GM19324 (cell line): ENCODE results near the gene DEGS2.

Source experiments
- ATAC-seq: cut with Tn5 transposase; IDR thresholded peaks from one replicate; pipeline ENCODE4 v1.9.1; 2021; ENCODE audit warnings: mild to moderate bottlenecking, moderate library complexity; ENCODE audit not compliant: unreplicated experiment, low FRiP score

DEGS2 gene

GRCh38 chr14:100135073-100135472 lies 24.4 kb downstream of the DEGS2 start:
- no peak for ATAC-seq

DNA sequence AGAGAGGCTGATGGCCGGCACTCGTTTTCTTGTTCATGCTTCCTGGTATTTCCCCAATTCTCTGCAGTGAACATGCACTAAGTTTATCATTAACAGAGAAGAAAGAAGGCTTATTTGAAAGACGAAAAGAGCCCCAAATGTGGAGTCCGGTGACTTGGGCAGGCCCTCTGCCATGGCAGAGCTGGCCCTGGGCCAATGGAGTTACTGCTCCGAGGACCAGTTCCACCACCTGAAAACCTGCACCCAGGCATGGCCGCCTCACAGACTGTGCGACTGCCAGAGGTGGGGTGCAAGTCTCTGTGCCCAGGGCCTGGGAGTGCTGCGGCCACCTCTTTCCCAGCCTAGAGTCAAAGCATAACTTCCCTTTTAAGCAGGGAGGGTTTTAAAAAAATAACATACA lies 24.9 kb downstream of the DEGS2 start:
- no peak for ATAC-seq

DNA sequence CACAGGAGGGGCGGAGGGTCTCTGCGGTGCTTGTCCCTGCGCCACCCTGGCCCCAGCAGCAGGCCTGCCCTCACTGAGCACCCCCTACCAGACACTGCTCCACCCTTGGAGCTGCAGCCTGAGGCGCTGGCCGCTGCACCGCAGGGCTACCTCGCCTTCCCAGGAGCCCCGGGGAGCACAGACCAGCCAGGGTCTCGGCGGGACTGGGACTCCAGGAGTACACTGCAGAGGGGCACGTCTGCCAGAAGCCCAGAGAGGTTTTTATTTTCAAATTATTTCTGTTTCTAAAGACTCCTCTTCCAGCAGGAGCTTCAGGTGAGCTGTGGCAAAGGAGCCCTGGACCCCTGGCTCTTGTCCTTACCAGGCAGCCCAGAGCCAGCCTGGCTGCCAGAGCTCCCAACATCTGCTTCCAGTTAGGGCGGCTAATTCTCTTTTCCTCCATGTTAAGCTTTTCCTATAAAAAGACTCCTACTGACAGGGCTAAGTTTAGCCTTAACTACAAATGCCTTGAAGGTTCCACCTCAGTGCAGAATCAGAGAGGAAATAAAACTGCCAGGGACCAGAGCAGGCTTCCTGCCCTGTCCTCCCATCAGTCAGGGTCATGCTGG lies 26.4 kb downstream of the DEGS2 start:
- ATAC-seq = no peak

GRCh38 chr14:100132161-100132902 lies 27.1 kb downstream of the DEGS2 start:
- ATAC-seq = no peak

GRCh38 chr14:100131181-100131580 lies 28.3 kb downstream of the DEGS2 start:
- ATAC-seq = no peak

- ATAC-seq = no peak
Measured at GRCh38 chr14:100130521-100130920, 28.9 kb downstream of the DEGS2 start.

DNA sequence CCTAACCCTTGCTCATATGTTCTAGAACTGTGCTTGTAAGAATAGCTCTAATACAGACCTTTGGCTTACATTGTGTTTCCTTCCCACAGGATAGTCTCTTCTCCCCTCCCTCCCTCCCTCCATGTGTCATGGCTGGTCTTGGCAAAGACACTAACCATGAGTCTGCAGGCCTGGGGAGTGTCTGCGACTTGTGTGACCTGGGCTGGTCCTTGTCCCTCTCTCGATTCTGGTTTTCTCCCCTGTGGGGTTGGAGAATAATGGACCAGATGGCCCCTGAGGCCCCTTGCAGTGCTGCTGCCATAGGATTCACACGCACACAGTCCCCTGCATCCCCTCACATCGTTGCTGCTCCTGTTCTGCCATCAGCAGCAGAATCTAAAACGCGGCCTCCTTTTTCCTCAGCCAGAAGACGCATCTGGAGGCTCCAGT lies 30.3 kb downstream of the DEGS2 start:
- no peak for ATAC-seq

GRCh38 chr14:100128688-100129087 lies 30.8 kb downstream of the DEGS2 start:
- ATAC-seq = no peak

- ATAC-seq = no peak
Measured at GRCh38 chr14:100127853-100128455, 31.5 kb downstream of the DEGS2 start.

DNA sequence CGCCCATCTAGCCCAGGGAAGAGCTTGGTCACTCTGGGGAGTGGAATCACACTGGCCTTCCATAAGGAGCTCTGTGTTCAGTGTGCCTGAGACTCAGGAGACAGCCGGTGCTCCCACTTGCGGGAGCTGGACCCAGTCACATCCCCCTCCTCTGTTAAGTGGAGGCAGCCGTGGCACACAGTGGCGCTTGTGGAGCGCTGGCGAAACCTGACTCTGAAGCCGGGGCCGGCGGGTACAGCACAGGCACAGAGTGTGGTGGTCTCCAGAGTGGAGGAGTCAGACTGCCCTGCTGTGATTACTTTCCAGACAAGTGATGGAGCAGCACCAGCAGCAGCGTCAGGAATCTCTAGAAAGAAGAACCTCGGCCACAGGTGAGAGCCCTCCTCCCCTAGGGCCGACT lies 33.0 kb downstream of the DEGS2 start:
- no peak for ATAC-seq

DNA sequence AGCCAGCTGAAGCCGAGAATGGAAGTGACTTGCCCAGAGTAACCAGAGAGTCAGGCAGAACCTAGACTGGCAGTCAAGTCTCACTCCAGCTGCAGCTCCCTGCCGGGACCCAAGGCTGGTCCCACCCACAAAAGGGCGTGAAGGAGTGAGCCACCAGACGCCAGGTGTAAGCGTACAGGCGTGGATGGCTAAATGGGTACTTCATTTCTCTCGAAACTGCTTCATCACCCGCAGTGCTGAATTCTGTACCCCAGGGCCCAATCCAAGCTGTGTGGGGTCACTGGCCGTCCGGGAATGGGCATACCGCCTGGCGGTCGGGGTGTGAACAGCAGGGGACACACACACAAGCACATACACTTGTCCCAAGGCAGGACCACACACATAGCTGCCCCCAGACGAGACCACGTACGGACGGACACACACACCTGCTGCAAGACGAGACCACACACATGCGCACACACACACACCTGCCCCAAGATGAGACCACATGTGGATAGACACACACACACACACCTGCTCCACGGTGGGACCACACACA lies 34.8 kb downstream of the DEGS2 start:
- ATAC-seq = no peak

DNA sequence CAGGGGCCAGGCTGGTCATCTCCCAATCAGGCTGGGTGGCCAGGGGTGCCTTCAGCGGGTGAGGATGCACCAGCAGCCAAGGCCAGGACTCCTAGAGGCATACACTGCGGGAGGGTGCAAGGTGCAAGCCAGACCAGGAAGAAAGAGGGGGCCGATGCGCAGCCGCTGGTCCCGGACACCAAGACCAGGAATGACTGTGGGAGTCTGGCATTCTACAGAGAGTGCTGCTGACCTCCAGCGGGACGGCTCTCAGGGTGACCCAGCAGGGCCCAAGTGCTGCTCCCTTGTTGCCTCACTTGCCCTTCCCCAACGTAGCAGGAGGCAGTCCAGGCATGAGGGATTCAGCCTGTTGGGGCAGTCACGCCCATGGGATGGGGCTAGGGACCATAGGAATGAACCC lies 35.8 kb downstream of the DEGS2 start:
- no peak for ATAC-seq

GRCh38 chr14:100122481-100123223 lies 36.8 kb downstream of the DEGS2 start:
- no peak for ATAC-seq

DNA sequence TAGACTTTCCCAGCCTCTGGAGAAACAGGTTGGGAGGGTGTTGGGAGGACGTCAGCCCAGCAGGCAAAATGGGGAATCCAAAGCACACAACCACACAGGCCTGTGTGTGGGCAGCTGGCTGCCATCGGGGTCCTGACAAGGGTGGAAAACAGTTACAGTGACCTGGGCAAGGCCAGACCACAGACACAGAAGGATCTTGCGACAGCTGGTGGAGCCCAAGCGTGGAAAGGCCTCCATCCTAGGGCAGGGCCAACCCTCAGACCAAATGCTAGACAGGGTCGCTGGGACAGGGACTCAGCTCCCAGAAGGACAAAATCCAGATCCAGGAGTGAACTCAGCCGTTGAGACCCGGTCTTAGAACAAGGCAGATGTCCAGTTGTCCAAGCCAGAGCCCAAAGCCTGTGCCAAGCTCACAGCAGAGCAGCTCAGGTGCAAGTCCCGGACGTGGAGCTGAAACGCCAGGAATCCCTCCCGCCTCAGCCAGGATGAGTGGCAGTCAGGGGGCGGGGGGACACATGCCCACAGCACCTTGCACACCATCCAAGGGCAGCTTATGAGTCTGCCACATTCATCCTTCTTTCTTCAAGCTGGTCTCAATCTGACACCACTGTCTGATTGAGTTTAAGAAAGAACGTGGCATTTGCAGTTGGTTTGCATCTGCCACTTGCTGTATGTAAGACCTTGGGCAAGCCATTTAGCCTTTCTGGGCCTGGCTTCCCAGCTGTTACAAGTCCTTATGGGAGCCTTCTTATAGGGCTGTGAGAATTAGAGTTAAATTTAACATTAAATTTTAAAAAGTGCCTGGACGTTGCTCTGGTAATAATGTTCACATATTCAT lies 37.6 kb downstream of the DEGS2 start:
- ATAC-seq = no peak

- ATAC-seq = no peak
Measured at GRCh38 chr14:100120522-100121269, 38.7 kb downstream of the DEGS2 start.

DNA sequence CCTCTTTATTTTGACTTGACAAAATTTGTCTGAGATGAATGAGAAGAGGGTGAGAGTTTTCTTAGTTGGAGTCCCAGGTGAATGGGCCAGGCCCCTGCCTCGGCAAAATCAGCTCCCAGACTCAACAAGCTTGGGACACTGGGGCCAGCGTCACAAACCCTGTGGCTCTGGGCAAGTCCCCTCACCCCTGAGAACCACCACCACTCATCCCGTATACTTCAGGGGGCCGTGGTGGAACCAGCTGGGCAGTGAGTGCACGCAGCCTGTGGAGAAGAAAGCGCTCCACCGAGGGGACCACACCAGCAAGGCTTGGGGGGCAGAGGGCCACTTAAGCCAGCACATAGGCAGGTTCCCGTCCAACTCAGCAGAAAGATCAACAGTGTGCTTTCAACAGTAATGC lies 40.2 kb downstream of the DEGS2 start:
- no peak for ATAC-seq

DNA sequence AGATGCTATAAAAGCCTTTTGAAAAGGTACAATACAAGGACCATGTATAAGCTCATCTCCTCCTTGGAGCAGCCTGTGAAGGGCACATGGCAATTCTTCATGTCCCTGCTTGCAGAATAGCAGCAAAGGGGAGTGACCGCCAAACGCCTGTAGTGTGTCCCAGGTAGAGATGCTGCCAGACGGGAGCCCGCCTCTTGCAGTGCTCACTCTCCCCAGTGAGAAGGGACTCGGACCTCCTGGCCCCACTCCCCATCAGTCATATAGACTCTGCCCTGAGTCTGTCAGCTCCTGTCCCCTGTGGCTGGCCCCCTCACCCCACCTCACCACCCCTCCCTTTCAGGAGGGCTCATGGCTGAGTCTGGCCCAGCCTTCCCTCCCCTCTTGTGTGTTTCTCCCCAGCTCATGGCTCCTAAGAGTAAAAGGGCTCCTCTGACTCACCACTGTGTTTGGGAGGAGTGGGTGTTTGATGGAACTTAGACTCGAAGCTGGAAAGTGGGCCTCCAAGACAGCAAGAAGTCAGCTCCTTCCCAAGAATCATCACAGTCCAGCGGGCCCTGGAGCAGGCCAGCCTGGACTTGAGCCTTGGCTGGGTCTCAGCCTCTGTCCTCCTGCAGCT lies 40.9 kb downstream of the DEGS2 start:
- no peak for ATAC-seq

GRCh38 chr14:100117633-100118395 lies 41.6 kb downstream of the DEGS2 start:
- ATAC-seq = no peak
